ENCODE measurements around the gene MITD1. TPM values are rescaled to one million over a fixed set of nuclear protein-coding genes. Genes with fewer than 3 reads are reported as not detected.
A peak's percentile ranks its signal among the peaks of the same experiment; 100 is the strongest.

MITD1 gene
- total and polyA plus RNA-seq, 2 of the 13 experiments (the other 11 are each of a cell fraction or from before 2014, with no cell fraction given), result 17.8 to 43.7 TPM

DNA sequence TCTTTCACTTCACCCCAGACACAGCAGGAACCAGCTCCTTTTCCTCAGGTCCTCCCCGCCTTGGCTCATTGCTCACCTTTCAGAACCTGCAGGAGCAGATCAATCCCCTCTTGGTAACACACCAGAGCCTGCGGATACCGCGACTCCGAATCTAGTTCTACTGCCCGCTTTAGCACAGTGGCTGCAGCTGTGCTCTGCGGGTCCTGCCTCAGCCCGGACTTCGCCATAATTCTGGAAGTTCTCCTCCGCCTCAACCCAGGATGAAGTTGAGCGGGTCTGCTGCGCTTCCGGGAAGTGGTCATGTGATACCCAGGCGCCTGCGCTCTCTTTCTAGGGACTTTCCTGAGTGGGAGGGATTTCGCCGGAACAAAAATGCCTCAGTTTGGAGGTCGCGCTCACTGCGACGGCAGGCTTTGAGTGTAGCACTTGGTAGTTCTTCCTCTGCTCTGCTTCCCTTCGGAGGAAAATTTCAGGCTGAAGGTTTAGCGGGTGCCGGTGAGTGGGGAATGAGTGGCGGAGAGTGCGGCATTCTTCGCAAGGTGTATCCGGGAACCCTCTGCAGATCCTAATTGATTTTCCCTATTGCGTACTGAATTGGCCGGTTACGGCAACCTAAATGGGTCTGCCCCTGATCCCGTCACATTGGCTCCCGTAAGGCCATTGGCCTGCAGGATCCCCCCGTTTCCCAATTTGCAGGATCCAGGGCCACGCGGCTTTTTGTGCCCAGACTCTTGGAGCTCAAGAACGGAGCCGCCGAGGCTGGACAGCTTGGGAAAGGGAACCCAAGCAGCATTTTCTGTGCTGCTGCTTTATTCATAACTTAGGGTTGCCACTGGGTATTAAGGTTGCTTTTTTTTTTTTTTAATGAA lies at the start of gene MITD1, which contains the start of gene MRPL30 (continued):
- TF ChIP-seq, protein P1, sequence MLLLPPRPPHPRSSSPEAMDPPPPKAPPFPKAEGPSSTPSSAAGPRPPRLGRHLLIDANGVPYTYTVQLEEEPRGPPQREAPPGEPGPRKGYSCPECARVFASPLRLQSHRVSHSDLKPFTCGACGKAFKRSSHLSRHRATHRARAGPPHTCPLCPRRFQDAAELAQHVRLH (CRISPR knock-in tag; IDR thresholded peaks at IDR 0.05; ENCODE audit: borderline replicate concordance, low read depth), result peak; percentile 98
- TF ChIP-seq ZNF251 (CRISPR knock-in tag; IDR thresholded peaks at IDR 0.05), result 0 out of 2 replicates have a peak, but pooled peaks have one; percentile 74
- TF ChIP-seq, protein P2, sequence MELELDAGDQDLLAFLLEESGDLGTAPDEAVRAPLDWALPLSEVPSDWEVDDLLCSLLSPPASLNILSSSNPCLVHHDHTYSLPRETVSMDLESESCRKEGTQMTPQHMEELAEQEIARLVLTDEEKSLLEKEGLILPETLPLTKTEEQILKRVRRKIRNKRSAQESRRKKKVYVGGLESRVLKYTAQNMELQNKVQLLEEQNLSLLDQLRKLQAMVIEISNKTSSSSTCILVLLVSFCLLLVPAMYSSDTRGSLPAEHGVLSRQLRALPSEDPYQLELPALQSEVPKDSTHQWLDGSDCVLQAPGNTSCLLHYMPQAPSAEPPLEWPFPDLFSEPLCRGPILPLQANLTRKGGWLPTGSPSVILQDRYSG (CRISPR knock-in tag; IDR thresholded peaks at IDR 0.05), result peak; percentile 17; the same call in 1 of the 2 replicates
- TF ChIP-seq SALL2 (CRISPR knock-in tag; IDR thresholded peaks at IDR 0.05), result peak; percentile 62; the same call in 1 of the 2 replicates
- peak; percentile 37; the same call in 1 of the 2 replicates for TF ChIP-seq GATA4 (IDR thresholded peaks at IDR 0.05; ENCODE audit: borderline replicate concordance, low read depth)
- TF ChIP-seq ZNF549 (CRISPR knock-in tag; IDR thresholded peaks at IDR 0.05), result no peak
- TF ChIP-seq, protein P3, sequence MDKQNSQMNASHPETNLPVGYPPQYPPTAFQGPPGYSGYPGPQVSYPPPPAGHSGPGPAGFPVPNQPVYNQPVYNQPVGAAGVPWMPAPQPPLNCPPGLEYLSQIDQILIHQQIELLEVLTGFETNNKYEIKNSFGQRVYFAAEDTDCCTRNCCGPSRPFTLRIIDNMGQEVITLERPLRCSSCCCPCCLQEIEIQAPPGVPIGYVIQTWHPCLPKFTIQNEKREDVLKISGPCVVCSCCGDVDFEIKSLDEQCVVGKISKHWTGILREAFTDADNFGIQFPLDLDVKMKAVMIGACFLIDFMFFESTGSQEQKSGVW (CRISPR knock-in tag; IDR thresholded peaks at IDR 0.05; ENCODE audit: borderline replicate concordance), result 0 out of 2 replicates have a peak, but pooled peaks have one; percentile 55
- no peak; the same call in 1 of the 2 replicates for TF ChIP-seq ZNF383 (CRISPR knock-in tag; IDR thresholded peaks at IDR 0.05; ENCODE audit: borderline replicate concordance)
- peak; percentile 60; the same call in 1 of the 2 replicates for TF ChIP-seq SOX13 (IDR thresholded peaks at IDR 0.05)
- peak in 1 of 2 experiments; percentile 72; a peak in 2 of 4 replicates for TF ChIP-seq SOX13 (CRISPR knock-in tag; conservative IDR thresholded peaks at IDR 0.05 in 1 of 2, IDR thresholded peaks at IDR 0.05 in 1 of 2)
- TF ChIP-seq ADNP (CRISPR knock-in tag; IDR thresholded peaks at IDR 0.05), result no peak
- TF ChIP-seq, protein P4, sequence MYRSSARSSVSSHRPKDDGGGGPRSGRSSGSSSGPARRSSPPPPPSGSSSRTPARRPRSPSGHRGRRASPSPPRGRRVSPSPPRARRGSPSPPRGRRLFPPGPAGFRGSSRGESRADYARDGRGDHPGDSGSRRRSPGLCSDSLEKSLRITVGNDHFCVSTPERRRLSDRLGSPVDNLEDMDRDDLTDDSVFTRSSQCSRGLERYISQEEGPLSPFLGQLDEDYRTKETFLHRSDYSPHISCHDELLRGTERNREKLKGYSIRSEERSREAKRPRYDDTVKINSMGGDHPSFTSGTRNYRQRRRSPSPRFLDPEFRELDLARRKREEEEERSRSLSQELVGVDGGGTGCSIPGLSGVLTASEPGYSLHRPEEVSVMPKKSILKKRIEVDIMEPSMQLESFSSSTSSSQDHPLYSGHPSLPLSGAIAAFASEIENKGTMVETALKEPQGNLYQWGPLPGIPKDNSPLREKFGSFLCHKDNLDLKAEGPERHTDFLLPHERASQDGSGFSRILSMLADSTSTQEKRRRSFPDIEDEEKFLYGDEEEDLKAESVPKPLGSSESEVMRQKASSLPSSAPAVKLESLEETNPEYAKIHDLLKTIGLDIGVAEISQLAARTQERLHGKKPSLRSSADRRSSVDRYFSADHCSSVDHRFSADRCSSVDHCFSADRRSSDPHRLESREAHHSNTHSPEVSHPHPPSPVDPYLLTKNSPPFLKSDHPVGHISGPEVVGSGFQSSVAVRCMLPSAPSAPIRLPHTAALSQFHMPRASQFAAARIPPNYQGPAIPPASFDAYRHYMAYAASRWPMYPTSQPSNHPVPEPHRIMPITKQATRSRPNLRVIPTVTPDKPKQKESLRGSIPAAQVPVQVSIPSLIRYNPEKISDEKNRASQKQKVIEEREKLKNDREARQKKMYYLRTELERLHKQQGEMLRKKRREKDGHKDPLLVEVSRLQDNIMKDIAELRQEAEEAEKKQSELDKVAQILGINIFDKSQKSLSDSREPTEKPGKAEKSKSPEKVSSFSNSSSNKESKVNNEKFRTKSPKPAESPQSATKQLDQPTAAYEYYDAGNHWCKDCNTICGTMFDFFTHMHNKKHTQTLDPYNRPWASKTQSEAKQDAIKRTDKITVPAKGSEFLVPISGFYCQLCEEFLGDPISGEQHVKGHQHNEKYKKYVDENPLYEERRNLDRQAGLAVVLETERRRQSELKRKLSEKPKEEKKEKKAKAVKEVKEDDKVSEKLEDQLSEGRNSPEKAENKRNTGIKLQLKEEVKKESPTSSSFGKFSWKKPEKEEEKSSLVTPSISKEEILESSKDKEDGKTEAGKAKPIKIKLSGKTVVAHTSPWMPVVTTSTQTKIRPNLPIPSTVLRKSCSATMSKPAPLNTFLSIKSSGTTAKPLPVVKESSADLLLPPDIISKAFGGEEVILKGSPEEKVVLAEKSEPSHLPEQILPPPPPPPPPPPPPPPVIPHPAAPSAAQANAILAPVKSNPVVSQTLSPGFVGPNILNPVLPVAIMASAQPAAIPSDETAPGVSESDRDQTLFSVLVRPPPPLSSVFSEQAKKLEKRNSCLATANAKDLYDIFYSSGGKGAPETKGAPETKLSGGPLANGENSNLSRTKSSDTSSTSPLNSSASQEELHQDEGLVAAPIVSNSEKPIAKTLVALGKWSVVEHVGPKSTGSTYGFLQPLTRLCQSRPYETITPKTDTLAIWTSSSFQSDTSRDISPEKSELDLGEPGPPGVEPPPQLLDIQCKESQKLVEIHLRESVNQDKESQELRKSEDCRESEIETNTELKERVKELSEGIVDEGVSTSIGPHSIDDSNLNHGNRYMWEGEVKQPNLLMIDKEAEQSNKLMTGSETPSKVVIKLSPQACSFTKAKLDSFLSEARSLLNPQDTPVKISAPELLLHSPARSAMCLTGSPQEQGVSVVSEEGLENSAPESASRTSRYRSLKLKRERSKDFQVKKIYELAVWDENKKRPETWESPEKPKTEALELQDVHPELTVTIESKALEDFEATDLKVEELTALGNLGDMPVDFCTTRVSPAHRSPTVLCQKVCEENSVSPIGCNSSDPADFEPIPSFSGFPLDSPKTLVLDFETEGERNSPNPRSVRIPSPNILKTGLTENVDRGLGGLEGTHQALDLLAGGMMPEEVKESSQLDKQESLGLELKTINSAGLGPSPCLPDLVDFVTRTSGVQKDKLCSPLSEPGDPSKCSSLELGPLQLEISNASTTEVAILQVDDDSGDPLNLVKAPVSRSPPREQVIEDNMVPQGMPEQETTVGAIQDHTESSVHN (CRISPR knock-in tag; IDR thresholded peaks at IDR 0.05), result no peak
- no peak for TF ChIP-seq SRSF4 (IDR thresholded peaks at IDR 0.05; ENCODE audit: low read depth, low read length, poor library complexity, severe bottlenecking)
- TF ChIP-seq ZNF263 (CRISPR knock-in tag; IDR thresholded peaks at IDR 0.05), result peak; percentile 71; the same call in 1 of the 2 replicates
- no peak for TF ChIP-seq NFE2 (CRISPR knock-in tag; IDR thresholded peaks at IDR 0.05)
- no peak for TF ChIP-seq MAFG (CRISPR knock-in tag; IDR thresholded peaks at IDR 0.05)
- peak; percentile 99 for TF ChIP-seq ZNF501 (CRISPR knock-in tag; IDR thresholded peaks at IDR 0.05)
- TF ChIP-seq ZBTB8A (CRISPR knock-in tag; IDR thresholded peaks at IDR 0.05; ENCODE audit: borderline replicate concordance, low read depth), result peak; percentile 56; the same call in 1 of the 2 replicates

All from HepG2 (cell line).